Activated T-helper 17 cell treated with anti-CD3 and anti-CD28 coated beads, Interleukin-2, amount 50 U/mL, for 72 hours (primary cell): Measurements from ENCODE around the gene EIF3B. TPM values are rescaled to one million over a fixed set of nuclear protein-coding genes. Genes with fewer than 3 reads are reported as not detected.
"Not testable (repeated sequence)": the region's sequence is repeated elsewhere in the genome, so short reads cannot be mapped to it uniquely, and the experiment has no call there.

Experiments used
- ATAC-seq: fragments of 150-1000 bp; cut with Tn5 transposase; replicated peaks from 2 replicates; pipeline ENCODE4 v1.10.0; 2021; ENCODE audit warnings: mild to moderate bottlenecking, moderate library complexity
- H3K27ac Mint-ChIP-seq: one replicate; pipeline ENCODE4 v1.8.0; 2022; ENCODE audit warnings: mixed read lengths
- H3K27me3 Mint-ChIP-seq: one replicate; pipeline ENCODE4 v1.8.0; 2022; ENCODE audit warnings: mixed read lengths
- H3K36me3 Mint-ChIP-seq: one replicate; pipeline ENCODE4 v1.8.0; 2022; ENCODE audit warnings: low read depth, mild to moderate bottlenecking, mixed read lengths
- H3K4me1 Mint-ChIP-seq: one replicate; pipeline ENCODE4 v1.8.0; 2022; ENCODE audit warnings: mixed read lengths
- H3K4me3 Mint-ChIP-seq: one replicate; pipeline ENCODE4 v1.8.0; 2022; ENCODE audit warnings: mild to moderate bottlenecking, mixed read lengths
- H3K9me3 Mint-ChIP-seq: one replicate; pipeline ENCODE4 v1.8.0; 2022; ENCODE audit warnings: mixed read lengths
- total RNA-seq, 2 donors: library from RNA; stranded (reverse); gene quantifications; one replicate each; pipeline ENCODE4 v1.2.3, GENCODE V29; 2022

Gene EIF3B
- total RNA-seq, 2 donors from 2014 or later, result 145 to 283 TPM

GRCh38 chr7:2357571-2357970, 2.9 kb downstream of the EIF3B start:
- Mint-ChIP-seq H3K36me3 (peaks cover 79% of the 10 kb centered on the region), H3K4me3 (peak overlapping the region; percentile 50), H3K9me3 (no peaks in the 10 kb centered on the region), H3K27me3 (no peaks in the 10 kb centered on the region), H3K4me1 (peaks cover 15% of the 10 kb centered on the region), H3K27ac (peak overlapping the region; percentile 56)
- no peak for ATAC-seq

- peak overlapping the region; percentile 52 for H3K27ac Mint-ChIP-seq
- H3K27me3 Mint-ChIP-seq, result no peaks in the 10 kb centered on the region
- ATAC-seq, result no peak
- peak overlapping the region; percentile 19 for H3K4me3 Mint-ChIP-seq
- peaks cover 15% of the 10 kb centered on the region for H3K4me1 Mint-ChIP-seq
- H3K36me3 Mint-ChIP-seq, result peaks cover 94% of the 10 kb centered on the region
- H3K9me3 Mint-ChIP-seq, result no peaks in the 10 kb centered on the region
Observed at GRCh38 chr7:2358968-2359527, 4.4 kb downstream of the EIF3B start.

GRCh38 chr7:2359610-2360009, 5.0 kb downstream of the EIF3B start:
- Mint-ChIP-seq H3K9me3 (no peaks in the 10 kb centered on the region), H3K36me3 (peaks cover 94% of the 10 kb centered on the region), H3K27ac (peak overlapping the region; percentile 36), H3K27me3 (no peaks in the 10 kb centered on the region), H3K4me3 (no peak overlapping the region), H3K4me1 (peaks cover 15% of the 10 kb centered on the region)
- ATAC-seq, result no peak

GRCh38 chr7:2360796-2361195, 6.2 kb downstream of the EIF3B start:
- ATAC-seq, result no peak
- no peaks in the 10 kb centered on the region for H3K27me3 Mint-ChIP-seq
- H3K27ac Mint-ChIP-seq, result peak overlapping the region; percentile 38
- H3K9me3 Mint-ChIP-seq, result no peaks in the 10 kb centered on the region
- H3K4me3 Mint-ChIP-seq, result no peak overlapping the region
- peaks cover 15% of the 10 kb centered on the region for H3K4me1 Mint-ChIP-seq
- H3K36me3 Mint-ChIP-seq, result peaks cover 100% of the 10 kb centered on the region

GRCh38 chr7:2362385-2363088, 7.9 kb downstream of the EIF3B start:
- Mint-ChIP-seq H3K36me3 (peaks cover 100% of the 10 kb centered on the region), H3K9me3 (no peaks in the 10 kb centered on the region), H3K27me3 (no peaks in the 10 kb centered on the region), H3K4me3 (no peak overlapping the region), H3K4me1 (peaks cover 12% of the 10 kb centered on the region), H3K27ac (no peak overlapping the region)
- ATAC-seq, result no peak

- no peak overlapping the region for H3K4me3 Mint-ChIP-seq
- H3K27ac Mint-ChIP-seq, result no peak overlapping the region
- peaks cover 97% of the 10 kb centered on the region for H3K36me3 Mint-ChIP-seq
- H3K9me3 Mint-ChIP-seq, result no peaks in the 10 kb centered on the region
- no peak for ATAC-seq
- no peaks in the 10 kb centered on the region for H3K4me1 Mint-ChIP-seq
- no peaks in the 10 kb centered on the region for H3K27me3 Mint-ChIP-seq
Observed at GRCh38 chr7:2369139-2369538, 14.5 kb downstream of the EIF3B start.

GRCh38 chr7:2371329-2371728, 16.7 kb downstream of the EIF3B start:
- no peak overlapping the region for H3K4me3 Mint-ChIP-seq
- H3K27ac Mint-ChIP-seq, result no peak overlapping the region
- ATAC-seq, result no peak
- no peaks in the 10 kb centered on the region for H3K4me1 Mint-ChIP-seq
- peaks cover 97% of the 10 kb centered on the region for H3K36me3 Mint-ChIP-seq
- H3K27me3 Mint-ChIP-seq, result no peaks in the 10 kb centered on the region
- H3K9me3 Mint-ChIP-seq, result no peaks in the 10 kb centered on the region

GRCh38 chr7:2372724-2373123, 18.1 kb downstream of the EIF3B start:
- Mint-ChIP-seq H3K36me3 (peaks cover 97% of the 10 kb centered on the region), H3K27me3 (no peaks in the 10 kb centered on the region), H3K9me3 (no peaks in the 10 kb centered on the region), H3K27ac (peak overlapping the region; percentile 49), H3K4me1 (no peaks in the 10 kb centered on the region), H3K4me3 (no peak overlapping the region)
- no peak for ATAC-seq

GRCh38 chr7:2373124-2373556, 18.5 kb downstream of the EIF3B start:
- Mint-ChIP-seq H3K9me3 (no peaks in the 10 kb centered on the region), H3K4me3 (no peak overlapping the region), H3K27ac (no peak overlapping the region), H3K27me3 (no peaks in the 10 kb centered on the region), H3K36me3 (peaks cover 97% of the 10 kb centered on the region), H3K4me1 (no peaks in the 10 kb centered on the region)
- ATAC-seq, result no peak

GRCh38 chr7:2373646-2374045, 19.0 kb downstream of the EIF3B start:
- ATAC-seq, result no peak
- H3K27ac Mint-ChIP-seq, result no peak overlapping the region

GRCh38 chr7:2374401-2374800, 19.8 kb downstream of the EIF3B start:
- peaks cover 97% of the 10 kb centered on the region for H3K36me3 Mint-ChIP-seq
- H3K27ac Mint-ChIP-seq, result no peak overlapping the region
- no peak overlapping the region for H3K4me3 Mint-ChIP-seq

More at GRCh38 chr7:2373646-2374045, 19.0 kb downstream of the EIF3B start:
- Mint-ChIP-seq H3K9me3 (no peaks in the 10 kb centered on the region), H3K4me1 (no peaks in the 10 kb centered on the region), H3K36me3 (peaks cover 97% of the 10 kb centered on the region), H3K4me3 (no peak overlapping the region), H3K27me3 (no peaks in the 10 kb centered on the region)

GRCh38 chr7:2374830-2375728, 20.5 kb downstream of the EIF3B start:
- Mint-ChIP-seq H3K27me3 (no peaks in the 10 kb centered on the region), H3K36me3 (peaks cover 97% of the 10 kb centered on the region), H3K4me1 (no peaks in the 10 kb centered on the region), H3K27ac (peak overlapping the region; percentile 25), H3K9me3 (no peaks in the 10 kb centered on the region), H3K4me3 (no peak overlapping the region)
- no peak for ATAC-seq

More at GRCh38 chr7:2374401-2374800, 19.8 kb downstream of the EIF3B start:
- Mint-ChIP-seq H3K9me3 (no peaks in the 10 kb centered on the region), H3K4me1 (no peaks in the 10 kb centered on the region), H3K27me3 (no peaks in the 10 kb centered on the region)
- ATAC-seq, result no peak

- H3K9me3 Mint-ChIP-seq, result no peaks in the 10 kb centered on the region
- H3K27ac Mint-ChIP-seq, result no peak overlapping the region
- H3K4me1 Mint-ChIP-seq, result no peaks in the 10 kb centered on the region
- ATAC-seq, result no peak
- no peaks in the 10 kb centered on the region for H3K27me3 Mint-ChIP-seq
- H3K4me3 Mint-ChIP-seq, result no peak overlapping the region
- H3K36me3 Mint-ChIP-seq, result peaks cover 97% of the 10 kb centered on the region
Observed at GRCh38 chr7:2376351-2377154, 21.9 kb downstream of the EIF3B start.

GRCh38 chr7:2377492-2377891, 22.9 kb downstream of the EIF3B start:
- not testable (repeated sequence) for H3K4me3 Mint-ChIP-seq, H3K9me3 Mint-ChIP-seq, ATAC-seq, H3K27me3 Mint-ChIP-seq, H3K27ac Mint-ChIP-seq, H3K4me1 Mint-ChIP-seq
- peaks cover 95% of the 10 kb centered on the region for H3K36me3 Mint-ChIP-seq
